SK-N-SH treated with all-trans-retinoic acid at 6 μM for 48 hours (cell line): ENCODE data around the gene PLSCR2.

ENCODE experiments used
- BACH2 ChIP-seq: fragments of 250-450 bp; sonication (Bioruptor Pico); IDR thresholded peaks from 2 replicates; pipeline ENCODE4 v1.9.0; 2021; ENCODE audit warnings: mild to moderate bottlenecking, borderline replicate concordance
- CSDC2 ChIP-seq: fragments of 250-450 bp; sonication (Bioruptor Pico); IDR thresholded peaks from 2 replicates; pipeline ENCODE4 v1.5.0; 2020; ENCODE audit warnings: mild to moderate bottlenecking, moderate library complexity
- GLIS3 ChIP-seq: fragments of 250-450 bp; sonication (Bioruptor Pico); IDR thresholded peaks from 2 replicates; pipeline ENCODE4 v1.5.0; 2020; ENCODE audit warnings: mild to moderate bottlenecking, moderate library complexity
- ISL1 ChIP-seq: fragments of 250-450 bp; sonication (Bioruptor Pico); IDR thresholded peaks from 2 replicates; pipeline ENCODE4 v2.1.2; 2022; ENCODE audit warnings: mild to moderate bottlenecking, moderate library complexity
- PATZ1 ChIP-seq: fragments of 250-450 bp; sonication (Bioruptor Pico); IDR thresholded peaks from 2 replicates; pipeline ENCODE4 v1.8.0; 2020; ENCODE audit warnings: mild to moderate bottlenecking, moderate library complexity, borderline replicate concordance
- PPARA ChIP-seq: fragments of 250-450 bp; sonication (Bioruptor Pico); IDR thresholded peaks from 2 replicates; pipeline ENCODE4 v1.5.0; 2020; ENCODE audit warnings: mild to moderate bottlenecking, borderline replicate concordance
- RARB ChIP-seq: fragments of 250-450 bp; sonication (Bioruptor Pico); IDR thresholded peaks from 2 replicates; pipeline ENCODE4 v1.8.0; 2021; ENCODE audit warnings: mild to moderate bottlenecking, moderate library complexity
- TCF4 ChIP-seq: fragments of 250-450 bp; sonication (Bioruptor Pico); IDR thresholded peaks from 2 replicates; pipeline ENCODE4 v1.8.0; 2021; ENCODE audit warnings: mild to moderate bottlenecking, moderate library complexity, borderline replicate concordance
- ZC3H10 ChIP-seq: fragments of 250-450 bp; sonication (Bioruptor Pico); IDR thresholded peaks from 2 replicates; pipeline ENCODE4 v1.5.1; 2021; ENCODE audit warnings: mild to moderate bottlenecking, moderate library complexity
- ZFP30 ChIP-seq: fragments of 450-650 bp; formaldehyde crosslinking; IDR thresholded peaks from 2 replicates; pipeline ENCODE4 v1.5.0; 2022; ENCODE audit warnings: mild to moderate bottlenecking, moderate library complexity
- ZNF70 ChIP-seq: fragments of 450-650 bp; formaldehyde crosslinking; IDR thresholded peaks from 2 replicates; pipeline ENCODE4 v1.5.0; 2020; ENCODE audit warnings: mild to moderate bottlenecking, moderate library complexity
- TF ChIP-seq, protein P1 (sequence below): fragments of 250-450 bp; sonication (Bioruptor Pico); IDR thresholded peaks from 2 replicates; pipeline ENCODE4 v1.8.0; 2021; ENCODE audit warnings: low read depth, mild to moderate bottlenecking, moderate library complexity, borderline replicate concordance

GRCh38 chr3:146493221-146493620 is 23.9 kb upstream of the PLSCR2 start:
- TF ChIP-seq ISL1 (CRISPR knock-in tag), result no peak
- no peak for TF ChIP-seq CSDC2 (CRISPR knock-in tag)
- no peak for TF ChIP-seq ZFP30 (CRISPR knock-in tag)
- TF ChIP-seq TCF4, result no peak
- TF ChIP-seq, protein P1, sequence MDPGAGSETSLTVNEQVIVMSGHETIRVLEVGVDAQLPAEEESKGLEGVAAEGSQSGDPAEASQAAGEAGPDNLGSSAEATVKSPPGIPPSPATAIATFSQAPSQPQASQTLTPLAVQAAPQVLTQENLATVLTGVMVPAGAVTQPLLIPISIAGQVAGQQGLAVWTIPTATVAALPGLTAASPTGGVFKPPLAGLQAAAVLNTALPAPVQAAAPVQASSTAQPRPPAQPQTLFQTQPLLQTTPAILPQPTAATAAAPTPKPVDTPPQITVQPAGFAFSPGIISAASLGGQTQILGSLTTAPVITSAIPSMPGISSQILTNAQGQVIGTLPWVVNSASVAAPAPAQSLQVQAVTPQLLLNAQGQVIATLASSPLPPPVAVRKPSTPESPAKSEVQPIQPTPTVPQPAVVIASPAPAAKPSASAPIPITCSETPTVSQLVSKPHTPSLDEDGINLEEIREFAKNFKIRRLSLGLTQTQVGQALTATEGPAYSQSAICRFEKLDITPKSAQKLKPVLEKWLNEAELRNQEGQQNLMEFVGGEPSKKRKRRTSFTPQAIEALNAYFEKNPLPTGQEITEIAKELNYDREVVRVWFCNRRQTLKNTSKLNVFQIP, result no peak
- no peak for TF ChIP-seq RARB (CRISPR knock-in tag)
- TF ChIP-seq BACH2 (CRISPR knock-in tag), result no peak
- TF ChIP-seq PPARA (CRISPR knock-in tag), result no peak
- TF ChIP-seq ZNF70, result no peak
- no peak for TF ChIP-seq PATZ1
- no peak for TF ChIP-seq ZC3H10 (CRISPR knock-in tag)
- no peak for TF ChIP-seq GLIS3 (CRISPR knock-in tag)
